ENCODE measurements around the gene CCK.
"Not testable (repeated sequence)": the region's sequence is repeated elsewhere in the genome, so short reads cannot be mapped to it uniquely, and the experiment has no call there.

CCK gene, protein sequence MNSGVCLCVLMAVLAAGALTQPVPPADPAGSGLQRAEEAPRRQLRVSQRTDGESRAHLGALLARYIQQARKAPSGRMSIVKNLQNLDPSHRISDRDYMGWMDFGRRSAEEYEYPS

GRCh38 chr3:42266085-42266484 lies at the start of gene CCK:
TSS of gene CCK (minus strand) at chr3:42266185. CDS start at chr3:42263630, 2,555 bp downstream.
- no peak for DNase-seq

DNA sequence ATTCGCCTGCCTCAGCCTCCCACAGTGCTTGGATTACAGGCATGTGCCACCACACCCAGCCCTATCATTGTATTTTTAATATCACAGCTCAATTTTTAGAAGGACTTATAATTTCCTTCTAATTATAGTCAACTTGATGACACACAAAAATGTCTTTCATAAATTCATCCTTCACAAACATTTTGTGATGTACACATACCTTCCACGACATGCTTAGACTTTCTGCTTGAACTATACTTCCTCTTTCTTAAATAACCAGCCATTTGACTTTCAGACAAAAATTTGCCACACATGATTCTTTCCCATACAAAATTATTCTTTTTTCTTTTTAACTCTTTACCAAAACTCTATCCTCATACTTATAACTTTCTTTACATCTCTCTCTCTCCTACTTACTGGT lies 48.4 kb upstream of the CCK start:
- no peak for DNase-seq

GRCh38 chr3:42308651-42309050 lies 42.7 kb upstream of the CCK start:
- no peak for DNase-seq

- DNase-seq = no peak
Observed at GRCh38 chr3:42306499-42306898, 40.5 kb upstream of the CCK start.

DNA sequence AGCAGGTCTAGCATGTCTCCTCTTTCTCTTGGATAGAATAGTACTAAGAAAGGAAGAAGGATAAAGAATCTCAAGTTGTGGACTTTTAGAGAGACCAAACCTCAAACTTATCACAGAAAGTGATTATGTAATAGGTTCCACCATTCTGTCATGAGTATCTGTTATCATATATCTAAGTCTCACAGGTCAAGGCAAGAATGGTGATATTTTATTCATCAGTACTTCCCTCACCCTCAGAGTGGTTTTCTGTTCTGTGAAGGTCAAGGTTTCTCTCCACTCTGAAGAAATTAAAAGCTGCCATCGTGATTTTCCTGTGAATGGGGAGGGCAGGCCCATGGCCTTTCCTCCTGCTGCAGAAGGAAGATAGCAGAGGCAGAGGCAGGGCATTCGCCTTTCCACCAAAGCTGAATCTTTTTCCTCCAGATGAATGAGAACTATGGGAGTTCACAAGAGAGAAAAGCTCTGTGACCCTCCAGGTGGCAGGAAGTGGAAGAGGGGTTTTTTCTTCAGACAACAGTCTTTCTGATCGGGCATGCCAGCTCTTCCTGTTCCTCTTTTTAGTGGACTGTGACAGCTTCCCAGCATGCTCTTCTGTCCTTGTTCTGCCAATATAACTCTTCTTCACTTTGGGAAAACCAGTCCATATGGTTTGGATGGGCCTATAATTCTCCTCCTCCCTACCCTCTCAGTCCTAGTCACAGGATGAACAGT lies 37.1 kb upstream of the CCK start:
- DNase-seq = no peak

- DNase-seq = no peak
Observed at GRCh38 chr3:42301446-42302175, 35.6 kb upstream of the CCK start.

- DNase-seq = no peak
Observed at GRCh38 chr3:42300778-42301177, 34.8 kb upstream of the CCK start.

GRCh38 chr3:42300013-42300412 lies 34.0 kb upstream of the CCK start:
- DNase-seq = no peak

- no peak for DNase-seq
Observed at GRCh38 chr3:42298259-42298658, 32.3 kb upstream of the CCK start.

- DNase-seq = peak; percentile 77
Observed at GRCh38 chr3:42292009-42292408, 26.0 kb upstream of the CCK start.

GRCh38 chr3:42290966-42291714 lies 25.2 kb upstream of the CCK start:
- no peak for DNase-seq

GRCh38 chr3:42289026-42289425 lies 23.0 kb upstream of the CCK start:
- DNase-seq = peak; percentile 71

DNA sequence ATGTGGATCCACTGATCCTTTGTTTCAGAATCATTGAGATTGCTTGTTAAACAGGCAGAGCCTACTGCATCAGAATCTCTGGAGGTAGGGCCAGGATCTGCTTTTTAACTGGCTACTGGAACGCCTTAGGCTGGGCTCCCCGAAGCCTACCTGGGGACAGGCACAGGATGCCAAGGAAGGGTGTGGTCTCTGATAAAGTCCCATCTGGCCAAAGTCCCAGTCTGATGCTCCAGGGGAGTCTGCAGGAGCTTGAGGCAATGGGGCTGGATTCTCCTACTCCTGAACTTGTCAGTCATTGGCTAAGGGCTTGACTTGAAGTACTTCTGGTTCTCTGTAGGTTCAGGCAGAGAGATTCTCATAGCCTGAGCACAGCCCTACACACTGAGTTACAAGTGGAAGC lies 22.4 kb upstream of the CCK start:
- DNase-seq = no peak

- DNase-seq = not testable (repeated sequence)
Observed at GRCh38 chr3:42287423-42287822, 21.4 kb upstream of the CCK start.

- no peak for DNase-seq
Observed at GRCh38 chr3:42277676-42278075, 11.7 kb upstream of the CCK start.

GRCh38 chr3:42276141-42277132 lies 10.5 kb upstream of the CCK start:
- no peak for DNase-seq

GRCh38 chr3:42275217-42275616 lies 9.2 kb upstream of the CCK start:
- DNase-seq = no peak

DNA sequence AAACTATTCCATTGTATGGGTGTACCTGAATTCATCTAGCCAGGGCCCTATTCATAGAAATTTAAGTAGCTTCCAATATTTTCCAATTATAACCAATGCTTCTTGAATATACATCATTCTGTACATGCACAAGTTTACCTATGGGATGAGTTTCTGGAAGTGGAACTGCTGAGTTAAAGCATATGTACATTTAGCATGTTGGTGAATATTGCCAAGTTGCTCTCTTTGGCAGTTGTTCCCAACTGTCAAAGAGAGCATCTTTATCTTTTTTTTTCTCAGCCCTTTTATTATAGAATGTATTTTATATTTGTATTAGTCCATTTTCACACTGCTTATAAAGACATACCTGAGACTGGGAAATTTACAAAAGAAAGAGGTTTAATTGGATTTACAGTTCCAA lies 8.3 kb upstream of the CCK start:
- no peak for DNase-seq

DNA sequence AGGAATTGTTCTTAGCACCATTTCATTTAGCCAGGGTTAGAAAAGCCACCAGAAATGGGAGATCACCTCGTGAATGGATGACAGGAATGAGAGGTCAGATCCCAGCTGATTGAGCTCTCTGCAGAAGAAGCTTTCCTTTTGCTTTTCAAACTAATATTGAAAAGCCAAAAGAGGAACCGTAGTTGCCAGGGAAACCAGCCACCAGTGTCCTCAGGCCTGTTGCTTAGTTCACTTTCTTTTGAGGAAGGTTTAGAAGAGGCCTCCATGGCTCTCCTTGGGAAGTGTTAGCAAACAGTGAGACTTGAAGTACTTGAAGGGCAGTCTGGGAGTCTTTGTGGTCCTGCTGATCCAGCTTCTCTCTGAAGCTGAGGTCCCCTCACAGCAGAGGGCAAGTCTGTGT lies 7.4 kb upstream of the CCK start:
- no peak for DNase-seq

DNA sequence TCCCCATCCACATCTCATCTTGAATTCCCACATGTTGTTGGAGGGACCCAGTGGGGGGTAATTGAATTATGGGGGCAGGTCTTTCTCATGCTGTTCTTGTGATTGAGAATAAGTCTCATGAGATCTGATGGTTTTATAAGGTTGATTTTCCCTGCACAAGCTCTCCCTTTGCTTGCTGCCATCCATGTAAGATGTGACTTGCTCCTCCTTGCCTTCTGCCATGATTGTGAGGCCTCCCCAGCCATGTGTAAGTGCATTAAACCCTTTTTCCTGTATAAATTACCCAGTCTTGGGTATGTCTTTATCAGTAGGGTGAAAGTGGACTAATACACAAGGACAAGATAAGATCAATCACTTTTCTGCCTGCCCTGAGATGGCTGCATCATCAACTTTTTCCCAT lies 5.8 kb upstream of the CCK start:
- DNase-seq = no peak

- no peak for DNase-seq
Observed at GRCh38 chr3:42270561-42270960, 4.6 kb upstream of the CCK start.

GRCh38 chr3:42269647-42270046 lies 3.7 kb upstream of the CCK start:
- no peak for DNase-seq

Data from NCI-H2227 treated with DMSO at 0.1 percent for 48 hours (cell line).